Measurements from ENCODE around the gene HARS2.
"Not testable (repeated sequence)": the region's sequence is repeated elsewhere in the genome, so short reads cannot be mapped to it uniquely, and the experiment has no call there.

Gene HARS2

GRCh38 chr5:140690941-140691924, at the start of gene HARS2, which contains the start of gene HARS1:
TSS of gene HARS2 (plus strand) at chr5:140691455. CDS start at chr5:140691649, 194 bp downstream.
TSS of gene HARS1 (minus strand) at chr5:140691370. CDS start at chr5:140691304, 66 bp downstream.
- peak within 1 kb of the TSS; percentile 85 for H3K4me3 ChIP-seq (ENCODE audit: control insufficient read depth, low read depth, low read length)
- peak; percentile 75 for DNase-seq (ENCODE audit: low read depth)
- TF ChIP-seq CTCF (IDR thresholded peaks at IDR 0.05; ENCODE audit: control insufficient read depth, insufficient read depth, low read depth, low read length, missing control alignments) = no peak

- no peak for TF ChIP-seq CTCF (IDR thresholded peaks at IDR 0.05; ENCODE audit: control insufficient read depth, insufficient read depth, low read depth, low read length, missing control alignments)
- no peak for DNase-seq (ENCODE audit: low read depth)
- no peak overlapping the region for H3K4me3 ChIP-seq (ENCODE audit: control insufficient read depth, low read depth, low read length)
These were observed 49.5 kb upstream of the HARS2 start for GRCh38 chr5:140641716-140642115.

- peak; percentile 83 for DNase-seq (ENCODE audit: low read depth)
- no peak overlapping the region for H3K4me3 ChIP-seq (ENCODE audit: control insufficient read depth, low read depth, low read length)
- TF ChIP-seq CTCF (IDR thresholded peaks at IDR 0.05; ENCODE audit: control insufficient read depth, insufficient read depth, low read depth, low read length, missing control alignments) = no peak
These were observed 48.5 kb upstream of the HARS2 start for GRCh38 chr5:140642718-140643117.

- peak overlapping the region; percentile 84 for H3K4me3 ChIP-seq (ENCODE audit: control insufficient read depth, low read depth, low read length)
- TF ChIP-seq CTCF (IDR thresholded peaks at IDR 0.05; ENCODE audit: control insufficient read depth, insufficient read depth, low read depth, low read length, missing control alignments) = no peak
- DNase-seq (ENCODE audit: low read depth) = no peak
These were observed 44.2 kb upstream of the HARS2 start for GRCh38 chr5:140647042-140647419.

GRCh38 chr5:140658870-140659269, 32.4 kb upstream of the HARS2 start:
- no peak for DNase-seq (ENCODE audit: low read depth)
- H3K4me3 ChIP-seq (ENCODE audit: control insufficient read depth, low read depth, low read length) = no peak overlapping the region
- no peak for TF ChIP-seq CTCF (IDR thresholded peaks at IDR 0.05; ENCODE audit: control insufficient read depth, insufficient read depth, low read depth, low read length, missing control alignments)

DNA sequence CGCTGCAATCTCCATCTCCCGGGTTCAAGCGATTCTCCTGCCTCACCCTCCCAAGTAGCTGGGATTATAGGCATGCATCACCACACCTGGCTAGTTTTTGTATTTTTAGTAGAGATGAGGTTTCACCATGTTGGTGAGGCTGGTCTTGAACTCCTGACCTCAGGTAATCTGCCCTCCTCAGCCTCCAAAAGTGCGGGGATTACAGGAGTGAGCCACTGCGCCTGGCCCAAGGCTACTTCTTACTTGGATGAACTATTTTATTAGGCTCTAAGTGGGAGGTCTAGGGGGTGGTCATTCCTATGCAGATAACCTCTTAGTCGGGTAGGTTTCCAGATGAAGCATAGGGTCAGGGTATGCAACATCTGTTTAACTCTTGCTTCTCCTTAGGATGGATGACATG, 30.9 kb upstream of the HARS2 start:
- DNase-seq (ENCODE audit: low read depth); H3K4me3 ChIP-seq (ENCODE audit: control insufficient read depth, low read depth, low read length): not testable (repeated sequence)

- peak overlapping the region; percentile 91 for H3K4me3 ChIP-seq (ENCODE audit: control insufficient read depth, low read depth, low read length)
- no peak for TF ChIP-seq CTCF (IDR thresholded peaks at IDR 0.05; ENCODE audit: control insufficient read depth, insufficient read depth, low read depth, low read length, missing control alignments)
- no peak for DNase-seq (ENCODE audit: low read depth)
These were observed 27.3 kb upstream of the HARS2 start for GRCh38 chr5:140664030-140664358.

Measured in AG09309 (cell line).